ENCODE data around the gene DNAH8. TPM values are rescaled to one million over a fixed set of nuclear protein-coding genes. Genes with fewer than 3 reads are reported as not detected.

The DNAH8 gene
- total and polyA plus RNA-seq, 2 donors (not counting 3 experiments of a cell fraction or from before 2014, with no cell fraction given) = 0.29 to 0.61 TPM

DNA sequence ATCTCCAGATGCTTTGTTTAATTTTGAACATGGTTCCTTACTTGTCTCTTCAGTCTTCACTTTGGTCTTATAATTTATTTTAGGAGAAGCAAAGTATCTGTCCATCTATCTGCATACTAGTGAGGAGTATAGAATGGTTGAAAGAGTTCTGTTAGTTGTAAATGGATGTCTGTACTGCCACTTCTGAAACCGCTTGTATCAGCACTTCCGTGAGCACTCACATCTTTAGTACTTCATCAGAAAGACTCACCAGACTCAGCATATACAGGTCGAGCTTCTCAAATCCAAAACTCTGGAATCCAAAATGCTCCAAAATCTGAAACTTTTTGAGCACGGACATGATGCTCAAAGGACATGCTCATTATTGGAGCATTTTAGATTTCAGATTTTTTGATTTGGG lies 191.5 kb downstream of the DNAH8 start:
- ChIA-PET POLR2A (no interaction called here), CTCF (no interaction called here)
- Histone ChIP-seq H3K4me3 (replicated peaks in 1 of 3; ENCODE audit: insufficient read depth in 1 of 3, low read depth in 1 of 3, low read length in 3 of 3) (no peak overlapping the region), H3K4me1 (ENCODE audit: control insufficient read depth, extremely low read depth, insufficient read depth, low read length) (no peaks in the 10 kb centered on the region), H2AFZ (ENCODE audit: low read depth, low read length) (no peak overlapping the region), H3K9ac (replicated peaks; ENCODE audit: extremely low read depth, insufficient read depth, low read length) (no peak overlapping the region), H3K27ac (ENCODE audit: insufficient read depth, low read depth, low read length) (no peak overlapping the region), H3K4me2 (ENCODE audit: insufficient read depth, low read length) (no peak overlapping the region), H3K9me1 (replicated peaks; ENCODE audit: control insufficient read depth, extremely low read depth, insufficient read depth, low read length) (no peaks in the 10 kb centered on the region), H3K27me3 (ENCODE audit: control insufficient read depth in 2 of 2, insufficient read depth in 2 of 2, low read length in 2 of 2) (peaks cover 0 to 2% of the 10 kb centered on the region in 2 experiments), H3K9me3 (replicated peaks; ENCODE audit: control insufficient read depth, insufficient read depth, low read length) (no peaks in the 10 kb centered on the region), H3K36me3 (ENCODE audit: control insufficient read depth in 2 of 2, extremely low read depth in 1 of 2, insufficient read depth in 2 of 2, low read length in 2 of 2) (no peaks in the 10 kb centered on the region), H4K20me1 (replicated peaks; ENCODE audit: control insufficient read depth, extremely low read depth, insufficient read depth, low read length) (no peaks in the 10 kb centered on the region), H3K79me2 (ENCODE audit: control insufficient read depth, insufficient read depth, low read length) (no peaks in the 10 kb centered on the region)
- intact Hi-C loops (cut with micrococcal nuclease) (no loop called here), dilution Hi-C loops (cut with MboI; ENCODE audit: extremely low pct_ligation_motif_present, low sequenced_read_pairs) (no loop called here)
- DNase-seq (ENCODE audit: low read depth, low spot score) (no peak), FAIRE-seq (no peak)
- TF ChIP-seq MAX (IDR thresholded peaks at IDR 0.05; ENCODE audit: insufficient read depth, insufficient read length) = no peak
- TF ChIP-seq EZH2 (IDR thresholded peaks at IDR 0.05; ENCODE audit: borderline replicate concordance, low read depth, low read length, severe bottlenecking) = no peak
- no peak for TF ChIP-seq POLR2A (IDR thresholded peaks at IDR 0.05; ENCODE audit: low read depth, low read length)
- no peak for TF ChIP-seq CTCF (IDR thresholded peaks at IDR 0.05; ENCODE audit: extremely low read depth in 1 of 2, insufficient read depth in 1 of 2, low read depth in 1 of 2, low read length in 2 of 2)
- TF ChIP-seq JUN (IDR thresholded peaks at IDR 0.05; ENCODE audit: borderline replicate concordance, insufficient read depth, insufficient read length, low read depth) = no peak
- no peak for TF ChIP-seq POLR2AphosphoS5 (IDR thresholded peaks at IDR 0.05; ENCODE audit: insufficient read depth, low read depth, low read length)
- no peak for TF ChIP-seq GATA2 (IDR thresholded peaks at IDR 0.05; ENCODE audit: insufficient read depth, insufficient read length, low read depth, low read length)
- TF ChIP-seq MYC (IDR thresholded peaks at IDR 0.05; ENCODE audit: low read depth, low read length) = no peak
- TF ChIP-seq FOS (IDR thresholded peaks at IDR 0.05; ENCODE audit: borderline replicate concordance, insufficient read depth, low read length) = no peak
- no TSS peak for BruUV-seq (replicated peaks)
